HEK293 (cell line): Measurements from ENCODE around the gene CTNNB1.

Source experiments
- CTCF ChIA-PET: fragments of 350-600 bp; formaldehyde crosslinking; extraction: SDS; loops from one replicate; lab custom pipeline; 2021; ENCODE audit warnings: antibody characterized with exemption; lab: Yijun Ruan, JAX
- POLR2A ChIA-PET: fragments of 300-600 bp; formaldehyde crosslinking; extraction: SDS; loops from one replicate; lab custom pipeline; 2020; ENCODE audit warnings: antibody characterized with exemption, inconsistent platforms; lab: Yijun Ruan, JAX
- H3K27ac ChIP-seq: fragments of 200-500 bp; sonication (Bioruptor generic); 2 replicates; pipeline ENCODE4 v1.5.1; 2014; ENCODE audit warnings: low read depth, low read length, control low read depth, inconsistent platforms; ENCODE audit errors: extremely low read depth
- H3K36me3 ChIP-seq, 2 experiments: fragments of 200-500 bp in 1 of 2; sonication (Bioruptor generic) in 1 of 2; 1 replicate in 1 of 2; 2 replicates in 1 of 2; pipeline ENCODE4 v1.5.1; 2014 to 2017; ENCODE audit warnings: inconsistent platforms in 2 of 2, low read length in 2 of 2; ENCODE audit not compliant: control insufficient read depth in 2 of 2, insufficient read depth in 1 of 2
- H3K4me1 ChIP-seq: fragments of 200-500 bp; sonication (Bioruptor generic); 2 replicates; pipeline ENCODE4 v1.5.1; 2014; ENCODE audit warnings: mild to moderate bottlenecking, low read length, inconsistent platforms; ENCODE audit not compliant: control insufficient read depth, insufficient read depth
- H3K4me3 ChIP-seq: 2 replicates; pipeline ENCODE4 v1.5.1; 2011; ENCODE audit warnings: low read depth, mild to moderate bottlenecking, control low read depth, low read length, moderate library complexity
- H3K9me3 ChIP-seq: fragments of 200-500 bp; sonication (Bioruptor generic); 2 replicates; pipeline ENCODE4 v1.5.1; 2014; ENCODE audit warnings: low read depth, low read length, inconsistent platforms; ENCODE audit not compliant: control insufficient read depth, insufficient read depth
- OVOL3 ChIP-seq: fragments of 450-650 bp; formaldehyde crosslinking; IDR thresholded peaks from 2 replicates; pipeline ENCODE4 v1.5.1; 2016; ENCODE audit warnings: missing biosample characterization, missing genetic modification characterization
- SCRT1 ChIP-seq: fragments of 450-650 bp; formaldehyde crosslinking; IDR thresholded peaks from 2 replicates; pipeline ENCODE4 v1.5.1; 2016; ENCODE audit warnings: missing biosample characterization, missing genetic modification characterization, borderline replicate concordance
- SCRT2 ChIP-seq: fragments of 450-650 bp; formaldehyde crosslinking; IDR thresholded peaks from 2 replicates; pipeline ENCODE4 v1.5.1; 2016; ENCODE audit warnings: missing biosample characterization, missing genetic modification characterization
- YY1 ChIP-seq: fragments of 450-650 bp; formaldehyde crosslinking; IDR thresholded peaks from 2 replicates; pipeline ENCODE4 v1.5.1; 2018; ENCODE audit warnings: missing biosample characterization, missing genetic modification characterization
- ZBTB20 ChIP-seq: fragments of 450-650 bp; formaldehyde crosslinking; IDR thresholded peaks from 2 replicates; pipeline ENCODE4 v1.5.1; 2016; ENCODE audit warnings: missing biosample characterization, missing genetic modification characterization
- ZFP37 ChIP-seq: fragments of 450-650 bp; formaldehyde crosslinking; IDR thresholded peaks from 2 replicates; pipeline ENCODE4 v1.5.1; 2016; ENCODE audit warnings: missing biosample characterization, missing genetic modification characterization
- ZNF16 ChIP-seq: fragments of 450-650 bp; formaldehyde crosslinking; IDR thresholded peaks from 2 replicates; pipeline ENCODE4 v1.5.1; 2016; ENCODE audit warnings: low read depth, missing biosample characterization, missing genetic modification characterization
- ZNF223 ChIP-seq: fragments of 450-650 bp; formaldehyde crosslinking; IDR thresholded peaks from 2 replicates; pipeline ENCODE4 v1.5.1; 2016; ENCODE audit warnings: missing biosample characterization, missing genetic modification characterization
- ZNF335 ChIP-seq: fragments of 450-650 bp; formaldehyde crosslinking; conservative IDR thresholded peaks from 2 replicates; pipeline ENCODE4 v1.5.1; 2016; ENCODE audit warnings: missing biosample characterization, missing genetic modification characterization
- ZNF501 ChIP-seq: fragments of 450-650 bp; formaldehyde crosslinking; IDR thresholded peaks from 2 replicates; pipeline ENCODE4 v1.5.1; 2016; ENCODE audit warnings: missing biosample characterization, missing genetic modification characterization
- ZNF561 ChIP-seq: fragments of 450-650 bp; IDR thresholded peaks from 2 replicates; pipeline ENCODE4 v1.5.1; 2018; ENCODE audit warnings: missing biosample characterization, missing genetic modification characterization, borderline replicate concordance
- ZNF621 ChIP-seq: fragments of 450-650 bp; formaldehyde crosslinking; IDR thresholded peaks from 2 replicates; pipeline ENCODE4 v1.5.1; 2017; ENCODE audit warnings: missing biosample characterization, missing genetic modification characterization
- ZNF776 ChIP-seq: fragments of 450-650 bp; formaldehyde crosslinking; IDR thresholded peaks from 2 replicates; pipeline ENCODE4 v1.5.0; 2017; ENCODE audit warnings: missing biosample characterization, missing genetic modification characterization, borderline replicate concordance
- TF ChIP-seq, protein P1 (sequence below): fragments of 450-650 bp; formaldehyde crosslinking; conservative IDR thresholded peaks from 2 replicates; pipeline ENCODE4 v1.5.1; 2016; ENCODE audit warnings: low read depth, missing biosample characterization, missing genetic modification characterization
- TF ChIP-seq, protein P2 (sequence below): fragments of 450-650 bp; formaldehyde crosslinking; IDR thresholded peaks from 2 replicates; pipeline ENCODE4 v1.5.0; 2017; ENCODE audit warnings: missing biosample characterization, missing genetic modification characterization, borderline replicate concordance
- TF ChIP-seq, protein P3 (sequence below): fragments of 450-650 bp; formaldehyde crosslinking; IDR thresholded peaks from 2 replicates; pipeline ENCODE4 v1.5.1; 2017; ENCODE audit warnings: missing biosample characterization, missing genetic modification characterization
- TF ChIP-seq, protein P4 (sequence below): fragments of 450-650 bp; formaldehyde crosslinking; IDR thresholded peaks from 2 replicates; pipeline ENCODE4 v1.5.1; 2017; ENCODE audit warnings: missing biosample characterization, missing genetic modification characterization

The CTNNB1 gene

DNA sequence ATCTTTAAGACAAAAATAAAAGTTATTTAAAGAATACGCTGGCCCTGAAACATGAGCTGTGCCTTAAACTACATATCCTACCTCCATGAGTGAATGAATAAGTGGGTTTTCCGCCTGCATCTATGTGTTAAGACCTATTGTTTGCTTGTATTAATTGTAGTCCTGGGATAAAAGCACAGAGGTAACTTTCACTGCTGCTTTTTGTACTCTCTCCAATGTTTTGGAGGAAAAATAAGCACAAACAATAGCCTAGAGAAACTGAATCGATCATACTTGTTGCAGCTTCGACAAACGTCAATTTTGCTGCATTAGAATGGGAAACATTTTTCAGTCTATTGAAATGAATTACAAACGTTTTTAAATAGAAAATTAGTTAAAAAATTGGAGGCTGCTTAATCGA is 1.3 kb upstream of the CTNNB1 start (continued):
- TF ChIP-seq, protein P1, sequence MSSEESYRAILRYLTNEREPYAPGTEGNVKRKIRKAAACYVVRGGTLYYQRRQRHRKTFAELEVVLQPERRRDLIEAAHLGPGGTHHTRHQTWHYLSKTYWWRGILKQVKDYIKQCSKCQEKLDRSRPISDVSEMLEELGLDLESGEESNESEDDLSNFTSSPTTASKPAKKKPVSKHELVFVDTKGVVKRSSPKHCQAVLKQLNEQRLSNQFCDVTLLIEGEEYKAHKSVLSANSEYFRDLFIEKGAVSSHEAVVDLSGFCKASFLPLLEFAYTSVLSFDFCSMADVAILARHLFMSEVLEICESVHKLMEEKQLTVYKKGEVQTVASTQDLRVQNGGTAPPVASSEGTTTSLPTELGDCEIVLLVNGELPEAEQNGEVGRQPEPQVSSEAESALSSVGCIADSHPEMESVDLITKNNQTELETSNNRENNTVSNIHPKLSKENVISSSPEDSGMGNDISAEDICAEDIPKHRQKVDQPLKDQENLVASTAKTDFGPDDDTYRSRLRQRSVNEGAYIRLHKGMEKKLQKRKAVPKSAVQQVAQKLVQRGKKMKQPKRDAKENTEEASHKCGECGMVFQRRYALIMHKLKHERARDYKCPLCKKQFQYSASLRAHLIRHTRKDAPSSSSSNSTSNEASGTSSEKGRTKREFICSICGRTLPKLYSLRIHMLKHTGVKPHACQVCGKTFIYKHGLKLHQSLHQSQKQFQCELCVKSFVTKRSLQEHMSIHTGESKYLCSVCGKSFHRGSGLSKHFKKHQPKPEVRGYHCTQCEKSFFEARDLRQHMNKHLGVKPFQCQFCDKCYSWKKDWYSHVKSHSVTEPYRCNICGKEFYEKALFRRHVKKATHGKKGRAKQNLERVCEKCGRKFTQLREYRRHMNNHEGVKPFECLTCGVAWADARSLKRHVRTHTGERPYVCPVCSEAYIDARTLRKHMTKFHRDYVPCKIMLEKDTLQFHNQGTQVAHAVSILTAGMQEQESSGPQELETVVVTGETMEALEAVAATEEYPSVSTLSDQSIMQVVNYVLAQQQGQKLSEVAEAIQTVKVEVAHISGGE (tag by site-specific recombination) = no peak
- TF ChIP-seq ZNF621 (tag by site-specific recombination) = no peak
- TF ChIP-seq ZNF561 = no peak
- no peak for TF ChIP-seq ZNF223 (tag by site-specific recombination)

DNA sequence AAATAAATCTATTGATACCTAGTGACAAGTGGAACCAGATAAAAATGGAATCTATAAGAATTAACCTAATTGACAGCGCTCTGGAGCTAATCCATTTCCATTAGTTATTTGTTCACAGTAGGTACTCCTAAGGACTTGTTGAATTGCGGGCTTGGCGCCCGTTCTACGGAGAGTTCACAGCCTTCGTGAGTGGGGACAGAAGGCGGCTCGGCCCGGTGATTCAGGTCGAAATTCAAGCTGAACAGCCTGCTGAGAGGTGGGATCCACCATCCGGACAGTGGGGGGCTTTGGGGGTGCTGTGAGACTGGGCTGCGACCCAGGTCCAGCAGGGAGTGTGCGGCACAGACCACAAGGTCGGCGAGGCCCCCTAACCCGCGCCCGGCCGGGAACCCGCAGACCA is 779 bp upstream of the CTNNB1 start:
- Histone ChIP-seq H3K27ac (peak overlapping the region; percentile 92; the same call in 1 of the 2 replicates), H3K4me1 (peaks cover 5% of the 10 kb centered on the region; the same call in 1 of the 2 replicates), H3K9me3 (no peaks in the 10 kb centered on the region), H3K36me3 (no peaks in the 10 kb centered on the region), H3K4me3 (peak overlapping the region; percentile 99)
- POLR2A ChIA-PET = interaction anchor here (0.6 to 2.2 kb wide), 13 partner anchors 8 to 522 kb away, joined by 3 to 24 read pairs (median 6); no protein-coding TSS in a partner anchor
- CTCF ChIA-PET = interaction anchor here (0.5 to 0.7 kb wide), 4 partner anchors 10 to 336 kb away, joined by 3 read pairs; no protein-coding TSS in a partner anchor
- no peak for TF ChIP-seq ZNF776 (tag by site-specific recombination)
- peak; percentile 90 for TF ChIP-seq SCRT2
- peak; percentile 24 for TF ChIP-seq ZNF335 (tag by site-specific recombination)
- TF ChIP-seq SCRT1 (tag by site-specific recombination) = peak; percentile 70

DNA sequence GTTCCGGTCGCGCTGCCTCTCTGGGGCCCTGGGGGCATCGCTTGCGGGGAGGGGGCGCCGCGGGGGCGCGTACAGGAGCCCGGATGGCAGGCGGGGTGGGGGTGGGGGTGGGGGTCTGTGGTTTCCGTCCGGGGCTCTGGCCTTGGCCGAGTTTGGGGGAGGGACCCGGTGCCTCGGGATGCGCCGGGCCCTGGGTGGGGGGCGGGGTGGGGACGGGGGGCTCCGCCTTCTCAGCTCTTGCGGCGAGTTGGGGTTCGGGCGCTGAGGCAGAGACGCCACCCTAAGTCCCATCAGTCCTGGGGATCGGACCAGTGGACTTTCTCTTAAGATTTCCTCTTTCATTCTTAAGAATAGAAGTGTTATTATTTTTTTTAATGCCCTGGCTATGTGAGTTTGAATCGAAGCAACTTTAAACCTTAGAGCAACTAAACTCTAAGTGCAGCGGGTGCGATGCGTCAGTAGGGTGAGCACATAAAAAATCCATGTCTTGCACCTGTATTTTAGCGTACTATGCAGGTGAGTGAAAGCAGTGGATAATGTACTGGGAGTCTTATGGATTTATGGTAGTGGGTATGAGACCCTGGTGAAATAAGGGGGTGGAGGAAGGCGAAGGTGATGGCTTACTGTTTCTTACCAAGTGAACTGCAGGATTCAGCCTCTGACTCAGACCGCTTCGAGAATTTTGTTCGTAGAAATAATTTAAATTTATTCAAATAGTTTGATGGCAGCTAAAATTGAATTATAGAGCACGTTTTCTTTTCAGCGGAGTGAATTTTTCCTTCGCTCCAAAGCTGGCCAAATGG is 762 bp downstream of the CTNNB1 start:
- H3K4me1 ChIP-seq = peaks cover 6% of the 10 kb centered on the region; the same call in 1 of the 2 replicates
- TF ChIP-seq ZNF16 (tag by site-specific recombination) (no peak), ZNF501 (tag by site-specific recombination) (no peak), ZBTB20 (no peak), YY1 (no peak), OVOL3 (tag by site-specific recombination) (no peak), ZFP37 (tag by site-specific recombination) (no peak)
- TF ChIP-seq, protein P2, sequence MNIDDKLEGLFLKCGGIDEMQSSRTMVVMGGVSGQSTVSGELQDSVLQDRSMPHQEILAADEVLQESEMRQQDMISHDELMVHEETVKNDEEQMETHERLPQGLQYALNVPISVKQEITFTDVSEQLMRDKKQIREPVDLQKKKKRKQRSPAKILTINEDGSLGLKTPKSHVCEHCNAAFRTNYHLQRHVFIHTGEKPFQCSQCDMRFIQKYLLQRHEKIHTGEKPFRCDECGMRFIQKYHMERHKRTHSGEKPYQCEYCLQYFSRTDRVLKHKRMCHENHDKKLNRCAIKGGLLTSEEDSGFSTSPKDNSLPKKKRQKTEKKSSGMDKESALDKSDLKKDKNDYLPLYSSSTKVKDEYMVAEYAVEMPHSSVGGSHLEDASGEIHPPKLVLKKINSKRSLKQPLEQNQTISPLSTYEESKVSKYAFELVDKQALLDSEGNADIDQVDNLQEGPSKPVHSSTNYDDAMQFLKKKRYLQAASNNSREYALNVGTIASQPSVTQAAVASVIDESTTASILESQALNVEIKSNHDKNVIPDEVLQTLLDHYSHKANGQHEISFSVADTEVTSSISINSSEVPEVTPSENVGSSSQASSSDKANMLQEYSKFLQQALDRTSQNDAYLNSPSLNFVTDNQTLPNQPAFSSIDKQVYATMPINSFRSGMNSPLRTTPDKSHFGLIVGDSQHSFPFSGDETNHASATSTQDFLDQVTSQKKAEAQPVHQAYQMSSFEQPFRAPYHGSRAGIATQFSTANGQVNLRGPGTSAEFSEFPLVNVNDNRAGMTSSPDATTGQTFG (tag by site-specific recombination) = no peak
- TF ChIP-seq, protein P3, sequence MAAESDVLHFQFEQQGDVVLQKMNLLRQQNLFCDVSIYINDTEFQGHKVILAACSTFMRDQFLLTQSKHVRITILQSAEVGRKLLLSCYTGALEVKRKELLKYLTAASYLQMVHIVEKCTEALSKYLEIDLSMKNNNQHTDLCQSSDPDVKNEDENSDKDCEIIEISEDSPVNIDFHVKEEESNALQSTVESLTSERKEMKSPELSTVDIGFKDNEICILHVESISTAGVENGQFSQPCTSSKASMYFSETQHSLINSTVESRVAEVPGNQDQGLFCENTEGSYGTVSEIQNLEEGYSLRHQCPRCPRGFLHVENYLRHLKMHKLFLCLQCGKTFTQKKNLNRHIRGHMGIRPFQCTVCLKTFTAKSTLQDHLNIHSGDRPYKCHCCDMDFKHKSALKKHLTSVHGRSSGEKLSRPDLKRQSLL (tag by site-specific recombination) = no peak
- TF ChIP-seq, protein P4, sequence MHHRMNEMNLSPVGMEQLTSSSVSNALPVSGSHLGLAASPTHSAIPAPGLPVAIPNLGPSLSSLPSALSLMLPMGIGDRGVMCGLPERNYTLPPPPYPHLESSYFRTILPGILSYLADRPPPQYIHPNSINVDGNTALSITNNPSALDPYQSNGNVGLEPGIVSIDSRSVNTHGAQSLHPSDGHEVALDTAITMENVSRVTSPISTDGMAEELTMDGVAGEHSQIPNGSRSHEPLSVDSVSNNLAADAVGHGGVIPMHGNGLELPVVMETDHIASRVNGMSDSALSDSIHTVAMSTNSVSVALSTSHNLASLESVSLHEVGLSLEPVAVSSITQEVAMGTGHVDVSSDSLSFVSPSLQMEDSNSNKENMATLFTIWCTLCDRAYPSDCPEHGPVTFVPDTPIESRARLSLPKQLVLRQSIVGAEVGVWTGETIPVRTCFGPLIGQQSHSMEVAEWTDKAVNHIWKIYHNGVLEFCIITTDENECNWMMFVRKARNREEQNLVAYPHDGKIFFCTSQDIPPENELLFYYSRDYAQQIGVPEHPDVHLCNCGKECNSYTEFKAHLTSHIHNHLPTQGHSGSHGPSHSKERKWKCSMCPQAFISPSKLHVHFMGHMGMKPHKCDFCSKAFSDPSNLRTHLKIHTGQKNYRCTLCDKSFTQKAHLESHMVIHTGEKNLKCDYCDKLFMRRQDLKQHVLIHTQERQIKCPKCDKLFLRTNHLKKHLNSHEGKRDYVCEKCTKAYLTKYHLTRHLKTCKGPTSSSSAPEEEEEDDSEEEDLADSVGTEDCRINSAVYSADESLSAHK (tag by site-specific recombination) = no peak
- TF ChIP-seq, all 188 proteins: peak for 0
- ChIA-PET POLR2A (interaction anchor here (0.6 to 2.2 kb wide), 29 partner anchors 9 to 1391 kb away, joined by 3 to 24 read pairs (median 4); partner anchors contain the start of gene SS18L2), CTCF (interaction anchor here (0.5 to 1.2 kb wide), 2 partner anchors 14 to 41 kb away, joined by 3 to 4 read pairs; no protein-coding TSS in a partner anchor)
- Histone ChIP-seq H3K9me3 (no peaks in the 10 kb centered on the region), H3K27ac (peak overlapping the region; percentile 92), H3K36me3 (no peaks in the 10 kb centered on the region), H3K4me3 (peak overlapping the region; percentile 99)
